ENCODE results near the gene YEATS2. TPM values are rescaled to one million over a fixed set of nuclear protein-coding genes. Genes with fewer than 3 reads are reported as not detected.
A peak's percentile ranks its signal among the peaks of the same experiment; 100 is the strongest.

The YEATS2 gene
- total RNA-seq, result 10 to 100 TPM; 30.0 to 42.5 (median 37.7) TPM

DNA sequence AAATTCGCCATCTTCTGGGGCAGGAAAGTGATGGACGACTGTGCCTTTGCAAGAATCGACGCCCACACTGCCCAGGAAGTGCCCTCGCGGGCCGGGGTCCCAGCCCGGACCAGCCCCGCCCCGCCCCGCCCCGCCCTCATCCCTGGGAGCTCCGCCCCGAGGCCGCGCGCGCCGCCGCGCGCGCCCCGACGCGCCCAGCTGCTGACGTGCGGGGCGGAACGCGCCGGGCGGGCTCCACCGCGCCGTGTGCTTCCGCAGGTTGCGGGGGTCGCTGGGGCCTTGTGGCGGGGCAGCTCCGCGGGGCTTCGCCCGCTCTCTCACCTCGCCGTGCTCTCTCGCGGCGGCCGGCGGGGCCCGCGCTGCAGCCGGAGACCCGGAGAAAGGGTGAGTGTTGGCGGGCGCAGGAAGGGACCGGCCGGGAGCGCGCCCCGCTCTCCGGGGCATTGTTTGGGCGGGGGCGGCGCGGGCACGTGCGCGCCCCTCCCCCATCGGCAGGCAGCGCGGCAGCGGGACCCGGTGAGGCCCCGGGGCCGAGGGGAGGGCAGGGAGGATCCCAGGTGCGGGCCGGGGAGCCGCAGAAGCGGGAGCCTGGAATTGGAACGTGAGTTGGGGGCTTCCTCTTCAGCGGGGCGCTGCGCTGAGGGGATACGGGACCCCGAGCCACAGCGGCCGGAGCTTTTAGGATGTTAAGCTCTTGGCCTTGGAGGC, at the start of gene YEATS2:
Gene YEATS2 (plus strand): TSS at position 188 of the 708 bp plus-strand sequence. CDS start 17,366 bp downstream, outside the sequence.
- Histone ChIP-seq H3K36me3 (no peaks in the 10 kb centered on the region), H3K9me3 (no peaks in the 10 kb centered on the region), H3K27ac (peak within 1 kb of the TSS; percentile 92 to 97 (median 95)), H3K4me1 (peaks cover 4 to 26% of the 10 kb centered on the region in 2 donors), H3K4me3 (replicated peaks in 1 of 3) (peak within 1 kb of the TSS; percentile 50 to 88 (median 81)), H3K27me3 (no peaks in the 10 kb centered on the region)
- DNase-seq, result peak; percentile 58 to 60
- TF ChIP-seq POLR2A (IDR thresholded peaks at IDR 0.05), result peak in 1 of 2 donors; percentile 87
- TF ChIP-seq, protein P1, sequence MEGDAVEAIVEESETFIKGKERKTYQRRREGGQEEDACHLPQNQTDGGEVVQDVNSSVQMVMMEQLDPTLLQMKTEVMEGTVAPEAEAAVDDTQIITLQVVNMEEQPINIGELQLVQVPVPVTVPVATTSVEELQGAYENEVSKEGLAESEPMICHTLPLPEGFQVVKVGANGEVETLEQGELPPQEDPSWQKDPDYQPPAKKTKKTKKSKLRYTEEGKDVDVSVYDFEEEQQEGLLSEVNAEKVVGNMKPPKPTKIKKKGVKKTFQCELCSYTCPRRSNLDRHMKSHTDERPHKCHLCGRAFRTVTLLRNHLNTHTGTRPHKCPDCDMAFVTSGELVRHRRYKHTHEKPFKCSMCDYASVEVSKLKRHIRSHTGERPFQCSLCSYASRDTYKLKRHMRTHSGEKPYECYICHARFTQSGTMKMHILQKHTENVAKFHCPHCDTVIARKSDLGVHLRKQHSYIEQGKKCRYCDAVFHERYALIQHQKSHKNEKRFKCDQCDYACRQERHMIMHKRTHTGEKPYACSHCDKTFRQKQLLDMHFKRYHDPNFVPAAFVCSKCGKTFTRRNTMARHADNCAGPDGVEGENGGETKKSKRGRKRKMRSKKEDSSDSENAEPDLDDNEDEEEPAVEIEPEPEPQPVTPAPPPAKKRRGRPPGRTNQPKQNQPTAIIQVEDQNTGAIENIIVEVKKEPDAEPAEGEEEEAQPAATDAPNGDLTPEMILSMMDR (IDR thresholded peaks at IDR 0.05), result no peak
- 0% methylated on average over 6 to 12 of the region's 89 CpGs for WGBS, 2 donors
- intact Hi-C loops (cut with DNase I), result loop anchor here (5.0 kb wide), 1 partner anchor 60 kb away; the partner anchor contains the start of gene KLHL24

DNA sequence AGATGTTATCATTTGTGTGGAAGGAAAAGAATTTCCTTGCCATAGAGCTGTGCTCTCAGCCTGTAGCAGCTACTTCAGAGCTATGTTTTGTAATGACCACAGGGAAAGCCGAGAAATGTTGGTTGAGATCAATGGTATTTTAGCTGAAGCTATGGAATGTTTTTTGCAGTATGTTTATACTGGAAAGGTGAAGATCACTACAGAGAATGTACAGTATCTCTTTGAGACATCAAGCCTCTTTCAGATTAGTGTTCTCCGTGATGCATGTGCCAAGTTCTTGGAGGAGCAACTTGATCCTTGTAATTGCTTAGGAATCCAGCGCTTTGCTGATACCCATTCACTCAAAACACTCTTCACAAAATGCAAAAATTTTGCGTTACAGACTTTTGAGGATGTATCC, 47.0 kb upstream of the YEATS2 start:
- WGBS, 2 donors, result 96 to 98% methylated on average over 4 of the region's 4 CpGs
- no peak for TF ChIP-seq POLR2A (IDR thresholded peaks at IDR 0.05)
- TF ChIP-seq, protein P1 (IDR thresholded peaks at IDR 0.05), result no peak

DNA sequence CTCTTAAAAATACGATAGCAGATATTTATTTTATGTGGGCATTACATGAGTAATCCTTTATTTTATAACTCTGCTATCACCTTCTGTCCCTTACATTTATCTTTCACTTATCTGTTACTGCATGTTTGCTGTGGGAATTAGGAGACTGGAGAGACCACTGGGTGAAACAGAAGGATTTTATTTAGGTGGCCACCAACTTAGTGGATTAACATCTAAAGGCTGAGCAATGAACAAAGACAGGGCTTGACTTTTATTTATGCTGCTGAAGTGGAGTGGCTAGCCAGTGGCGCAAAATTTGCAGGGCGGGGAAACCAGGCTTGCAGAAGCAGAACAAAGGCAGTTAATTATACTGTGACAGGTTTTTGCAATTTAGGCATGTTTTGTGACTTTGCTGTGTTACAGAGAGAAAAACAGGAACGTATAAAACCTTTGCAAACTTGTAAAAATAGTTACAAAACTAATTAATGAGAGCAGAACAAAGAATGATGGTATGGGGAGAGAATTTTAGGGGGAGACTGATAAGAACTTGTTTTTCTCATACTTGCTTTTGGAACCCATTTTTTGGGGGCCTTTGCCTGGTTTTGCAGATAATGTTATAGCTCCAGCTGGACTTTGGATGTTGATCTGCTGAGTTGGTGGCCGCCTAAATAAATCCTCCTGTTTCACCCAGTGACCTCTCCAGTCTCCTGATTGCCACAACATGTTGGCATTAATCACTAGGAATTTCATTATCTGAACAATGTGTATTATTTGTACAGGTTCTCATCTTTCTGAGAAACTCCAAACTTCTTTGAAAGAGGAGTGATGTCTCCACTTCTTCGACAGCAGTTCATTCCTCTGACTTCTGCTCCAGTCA, 44.2 kb upstream of the YEATS2 start:
- Histone ChIP-seq H3K4me3 (replicated peaks in 1 of 3) (no peak overlapping the region), H3K27me3 (no peaks in the 10 kb centered on the region), H3K27ac (no peak overlapping the region), H3K4me1 (no peaks in the 10 kb centered on the region), H3K36me3 (peaks cover 22 to 46% of the 10 kb centered on the region in 2 donors), H3K9me3 (no peaks in the 10 kb centered on the region)
- no peak for DNase-seq
- whole genome bisulfite sequencing, 2 donors, result 81 to 96% methylated on average over 6 of the region's 6 CpGs
- intact Hi-C loops (cut with DNase I), result no loop called here
- TF ChIP-seq, protein P1 (IDR thresholded peaks at IDR 0.05), result no peak
- TF ChIP-seq POLR2A (IDR thresholded peaks at IDR 0.05), result no peak

More for the DNA sequence above, 47.0 kb upstream of the YEATS2 start:
- no peak for DNase-seq
- Histone ChIP-seq H3K27ac (no peak overlapping the region), H3K9me3 (no peaks in the 10 kb centered on the region), H3K4me1 (no peaks in the 10 kb centered on the region), H3K4me3 (replicated peaks in 1 of 3) (no peak overlapping the region), H3K36me3 (peaks cover 22 to 42% of the 10 kb centered on the region in 2 donors), H3K27me3 (no peaks in the 10 kb centered on the region)
- intact Hi-C loops (cut with DNase I), result no loop called here

GRCh38 chr3:183654727-183655126, 42.9 kb upstream of the YEATS2 start:
- WGBS, 2 donors, result 96 to 100% methylated on average over 1 of the region's 1 CpG
- Histone ChIP-seq H3K36me3 (peaks cover 22 to 51% of the 10 kb centered on the region in 2 donors), H3K27me3 (no peaks in the 10 kb centered on the region), H3K27ac (no peak overlapping the region), H3K4me3 (replicated peaks in 1 of 3) (no peak overlapping the region), H3K4me1 (no peaks in the 10 kb centered on the region), H3K9me3 (no peaks in the 10 kb centered on the region)
- intact Hi-C loops (cut with DNase I), result no loop called here
- DNase-seq, result no peak
- no peak for TF ChIP-seq POLR2A (IDR thresholded peaks at IDR 0.05)
- TF ChIP-seq, protein P1 (IDR thresholded peaks at IDR 0.05), result no peak
